Measurements from ENCODE around the gene ABCA7.

Gene ABCA7

GRCh38 chr19:1055886-1056620 lies 16.1 kb downstream of the ABCA7 start:
- Histone ChIP-seq H3K9me3 (peaks cover 4 to 44% (median 43%) of the 10 kb centered on the region in 3 donors), H3K4me3 (no peak overlapping the region)

GRCh38 chr19:1057176-1057855 lies 17.4 kb downstream of the ABCA7 start:
- DNase-seq = no peak
- intact Hi-C loops (cut with DNase I; ENCODE audit: low total_unique reads) = no loop called here

More at GRCh38 chr19:1055886-1056620, 16.1 kb downstream of the ABCA7 start:
- Histone ChIP-seq H3K27me3 (no peaks in the 10 kb centered on the region), H3K27ac (no peak overlapping the region), H3K36me3 (peaks cover 9 to 27% (median 14%) of the 10 kb centered on the region in 3 donors), H3K4me1 (no peaks in the 10 kb centered on the region)
- intact Hi-C loops (cut with DNase I; ENCODE audit: low total_unique reads) = no loop called here
- DNase-seq = no peak
- no peak for TF ChIP-seq CTCF (IDR thresholded peaks at IDR 0.05)

GRCh38 chr19:1058112-1058511 lies 18.2 kb downstream of the ABCA7 start:
- Histone ChIP-seq H3K4me3 (no peak overlapping the region), H3K4me1 (no peaks in the 10 kb centered on the region), H3K27me3 (no peaks in the 10 kb centered on the region), H3K36me3 (peaks cover 9 to 27% (median 14%) of the 10 kb centered on the region in 3 donors), H3K9me3 (peaks cover 4 to 44% (median 43%) of the 10 kb centered on the region in 3 donors), H3K27ac (no peak overlapping the region)
- no peak for DNase-seq
- intact Hi-C loops (cut with DNase I; ENCODE audit: low total_unique reads) = no loop called here
- TF ChIP-seq CTCF (IDR thresholded peaks at IDR 0.05) = no peak

More at GRCh38 chr19:1057176-1057855, 17.4 kb downstream of the ABCA7 start:
- H3K9me3 ChIP-seq = peaks cover 4 to 44% (median 43%) of the 10 kb centered on the region in 3 donors
- H3K27me3 ChIP-seq = no peaks in the 10 kb centered on the region
- peaks cover 9 to 27% (median 14%) of the 10 kb centered on the region in 3 donors for H3K36me3 ChIP-seq
- no peaks in the 10 kb centered on the region for H3K4me1 ChIP-seq
- no peak overlapping the region for H3K27ac ChIP-seq
- no peak overlapping the region for H3K4me3 ChIP-seq
- TF ChIP-seq CTCF (IDR thresholded peaks at IDR 0.05) = no peak

GRCh38 chr19:1060689-1061088 lies 20.8 kb downstream of the ABCA7 start:
- no peak for TF ChIP-seq CTCF (IDR thresholded peaks at IDR 0.05)
- Histone ChIP-seq H3K27me3 (peaks cover 0 to 5% of the 10 kb centered on the region in 2 donors), H3K4me1 (peaks cover 0 to 16% (median 13%) of the 10 kb centered on the region in 4 donors), H3K27ac (no peak overlapping the region), H3K36me3 (peaks cover 9 to 25% (median 14%) of the 10 kb centered on the region in 3 donors), H3K9me3 (peaks cover 4 to 43% (median 40%) of the 10 kb centered on the region in 3 donors), H3K4me3 (no peak overlapping the region)
- no peak for DNase-seq
- intact Hi-C loops (cut with DNase I; ENCODE audit: low total_unique reads) = no loop called here

- Histone ChIP-seq H3K4me3 (no peak overlapping the region), H3K27ac (no peak overlapping the region), H3K4me1 (peaks cover 0 to 29% (median 23%) of the 10 kb centered on the region in 4 donors), H3K9me3 (peaks cover 4 to 30% (median 27%) of the 10 kb centered on the region in 3 donors), H3K27me3 (peaks cover 0 to 18% of the 10 kb centered on the region in 2 donors), H3K36me3 (peaks cover 6 to 12% (median 8%) of the 10 kb centered on the region in 3 donors)
- intact Hi-C loops (cut with DNase I; ENCODE audit: low total_unique reads) = no loop called here
- DNase-seq = no peak
- TF ChIP-seq CTCF (IDR thresholded peaks at IDR 0.05) = no peak
Observed at GRCh38 chr19:1061987-1062386, 22.1 kb downstream of the ABCA7 start.

Measured in tibial artery (tissue), 4 donors.